ENCODE measurements around the gene MBNL3.

GRCh38 chrX:132486599-132487178, 2.1 kb downstream of the MBNL3 start:
- no peak for TF ChIP-seq CTCF (conservative IDR thresholded peaks at IDR 0.05; ENCODE audit: low read depth, low read length)
- no peak for TF ChIP-seq EZH2 (IDR thresholded peaks at IDR 0.05; ENCODE audit: borderline replicate concordance, low read depth, low read length, poor library complexity, severe bottlenecking)
